GM15510 (cell line): ENCODE measurements around the gene TP73.

ENCODE experiments used
- POLR2A ChIP-seq: IDR thresholded peaks from 3 replicates; pipeline ENCODE4 v1.6.1; 2011; ENCODE audit warnings: borderline replicate concordance; ENCODE audit not compliant: insufficient read length; ENCODE audit errors: extremely low read depth

Gene TP73

DNA sequence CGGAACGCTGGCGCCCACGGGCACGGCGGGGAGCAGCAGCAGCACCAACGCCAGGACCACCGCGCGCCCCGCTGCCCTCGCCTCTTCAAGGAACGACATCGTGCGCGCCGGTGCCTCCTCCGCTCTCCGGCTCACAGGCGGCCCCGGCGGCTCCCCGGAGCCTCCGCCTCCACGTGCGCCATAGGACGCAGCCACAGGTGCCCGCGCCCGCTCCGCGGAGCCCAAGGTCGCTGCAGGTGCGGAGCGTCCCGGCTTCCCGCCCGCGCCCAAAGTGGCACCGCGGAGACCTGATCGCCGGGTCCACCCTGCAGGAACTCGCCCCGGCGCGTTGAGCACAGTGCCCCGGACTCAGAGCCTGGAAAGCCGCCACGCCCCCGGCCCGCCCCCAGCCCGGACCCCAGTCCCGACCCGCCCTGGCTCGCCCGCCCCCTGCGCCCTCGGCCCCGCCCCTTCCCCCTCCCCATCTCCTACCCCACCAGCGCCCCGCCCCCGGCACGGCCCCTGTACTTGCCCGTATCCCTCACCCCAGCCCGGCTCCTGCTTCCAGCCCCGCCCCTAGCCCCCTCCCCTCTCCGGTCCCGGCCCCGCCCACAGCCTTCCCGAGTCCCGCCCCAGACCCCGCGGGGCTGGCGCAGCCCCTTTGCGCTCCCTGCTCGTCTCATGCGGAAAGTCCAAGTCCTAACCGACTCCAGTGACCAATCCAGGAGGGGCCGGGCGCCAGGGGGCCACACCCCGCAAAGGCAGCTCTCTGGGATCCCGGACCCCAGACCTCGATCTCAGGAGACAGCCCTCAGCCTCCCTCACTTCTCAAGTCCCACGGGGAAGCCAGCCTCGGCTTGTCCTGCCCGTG lies 40.9 kb upstream of the TP73 start, which contains the start of gene MEGF6:
MEGF6 (minus strand) TSS at position 339 of the 850 bp plus-strand sequence; CDS start at position 99, 240 bp downstream.
- TF ChIP-seq POLR2A, result no peak

DNA sequence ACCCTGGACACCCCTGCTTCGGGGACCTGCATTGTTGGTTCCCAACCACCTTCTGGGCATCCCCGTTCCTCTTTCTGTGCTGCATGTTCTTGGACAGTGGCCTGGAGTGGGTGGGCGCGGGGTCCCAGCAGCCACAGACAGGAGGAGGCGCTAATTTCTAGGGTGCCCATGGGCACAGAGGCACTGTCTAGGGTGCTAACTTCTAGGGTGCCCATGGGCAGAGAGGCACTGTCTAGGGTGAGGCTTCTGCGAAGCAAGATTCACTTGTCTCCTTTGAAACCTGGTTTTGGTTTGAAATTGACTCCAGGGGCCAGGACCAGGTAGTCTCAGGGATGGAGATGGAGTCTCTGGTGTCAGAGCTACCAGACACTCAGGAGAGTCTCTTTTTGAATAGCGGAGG lies 40.2 kb upstream of the TP73 start:
- TF ChIP-seq POLR2A, result no peak

- TF ChIP-seq POLR2A, result no peak
Observed at GRCh38 chr1:3614755-3615742, 37.3 kb upstream of the TP73 start.

- TF ChIP-seq POLR2A, result no peak
Observed at GRCh38 chr1:3616861-3617260, 35.5 kb upstream of the TP73 start.

DNA sequence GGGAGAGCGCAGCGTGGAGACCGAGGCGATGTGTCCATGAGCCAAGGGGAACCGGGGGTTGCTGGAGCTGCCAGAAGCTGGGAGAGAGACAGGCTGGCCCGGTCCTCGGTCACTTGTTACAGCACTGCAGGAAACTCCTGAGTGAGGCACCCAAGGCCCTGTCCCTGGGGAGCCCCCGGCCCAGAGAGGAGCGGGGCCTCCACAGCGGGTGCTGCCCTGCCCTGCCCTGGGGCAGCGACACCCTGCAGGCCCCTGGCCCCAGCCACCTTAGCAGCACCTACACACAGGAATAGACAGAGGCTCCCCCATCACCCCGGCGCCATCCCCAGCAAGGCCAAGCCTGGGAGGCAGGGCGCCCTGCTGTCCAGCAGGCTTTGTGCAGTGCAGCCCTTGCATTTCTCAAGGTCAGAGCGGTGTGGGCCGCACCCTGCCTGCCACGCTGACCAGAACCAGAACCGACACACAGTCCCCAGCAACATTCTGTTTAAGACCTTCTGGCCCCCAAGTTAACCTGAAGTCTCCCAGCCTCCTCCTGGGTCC lies 34.4 kb upstream of the TP73 start:
- TF ChIP-seq POLR2A, result no peak

DNA sequence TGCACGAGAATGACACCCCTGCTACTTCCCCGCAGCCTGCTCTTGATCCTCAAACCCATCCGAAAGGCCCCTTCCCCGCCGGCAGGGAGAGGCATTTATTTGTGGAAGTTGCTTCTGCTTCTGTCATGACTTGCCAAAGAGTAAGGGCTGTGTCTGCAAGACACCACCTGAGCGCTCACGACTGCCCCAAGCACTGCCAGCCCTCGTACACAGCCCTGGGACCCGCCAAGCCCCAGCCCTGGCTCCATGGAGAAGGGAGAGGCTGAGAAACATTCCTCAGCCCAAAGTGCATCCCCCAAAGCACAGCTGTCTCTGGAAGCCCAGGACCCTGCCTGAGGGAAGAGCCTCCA lies 33.8 kb upstream of the TP73 start:
- TF ChIP-seq POLR2A, result no peak

GRCh38 chr1:3618881-3619671 lies 33.2 kb upstream of the TP73 start:
- no peak for TF ChIP-seq POLR2A

DNA sequence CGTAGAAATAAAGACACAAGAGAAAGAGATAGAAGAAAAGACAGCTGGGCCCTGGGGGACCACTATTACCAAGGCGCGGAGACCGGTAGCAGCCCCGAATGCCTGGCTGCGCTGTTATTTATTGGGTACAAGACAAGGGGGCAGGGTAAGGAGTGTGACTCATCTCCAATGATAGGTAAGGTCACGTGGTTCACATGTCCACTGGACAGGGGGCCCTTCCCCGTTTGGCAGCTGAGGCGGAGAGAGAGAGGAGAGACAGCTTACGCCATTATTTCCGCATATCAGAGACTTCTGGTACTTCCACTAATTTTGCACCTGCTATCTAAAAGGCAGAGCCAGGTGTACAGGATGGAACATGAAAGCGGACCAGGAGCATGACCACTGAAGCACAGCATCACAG lies 31.6 kb upstream of the TP73 start:
- no peak for TF ChIP-seq POLR2A

- TF ChIP-seq POLR2A, result no peak
Observed at GRCh38 chr1:3623441-3624199, 28.7 kb upstream of the TP73 start.

- TF ChIP-seq POLR2A, result peak; percentile 46
Observed at GRCh38 chr1:3624200-3625136, 27.8 kb upstream of the TP73 start, which contains the start of gene TPRG1L. TSS of gene TPRG1L (plus strand) at chr1:3625015. CDS start at chr1:3625073, 58 bp downstream.

GRCh38 chr1:3625151-3625907 lies 27.0 kb upstream of the TP73 start:
- no peak for TF ChIP-seq POLR2A

GRCh38 chr1:3626025-3626424 lies 26.3 kb upstream of the TP73 start:
- no peak for TF ChIP-seq POLR2A
